Trophoblast cell (in vitro differentiated cells and primary cell): Measurements from ENCODE around the gene EMX1.

ENCODE experiments used
- DNase-seq, 2 donors: peaks; one replicate each; pipeline ENCODE4 v3.0.0-alpha.2; 2016
- H2AFZ ChIP-seq: 2 replicates; pipeline ENCODE4 v1.6.1; 2013; ENCODE audit warnings: low read length, moderate library complexity, mild to moderate bottlenecking; ENCODE audit not compliant: insufficient read depth, poor library complexity
- H2AK5ac ChIP-seq: 2 replicates; pipeline ENCODE4 v1.6.1; 2013; ENCODE audit warnings: mild to moderate bottlenecking, low read length
- H2BK120ac ChIP-seq: 2 replicates; pipeline ENCODE4 v1.6.1; 2013; ENCODE audit warnings: low read length, mild to moderate bottlenecking, moderate library complexity; ENCODE audit not compliant: insufficient read depth, poor library complexity
- H2BK12ac ChIP-seq: 2 replicates; pipeline ENCODE4 v1.6.1; 2013; ENCODE audit warnings: mild to moderate bottlenecking, low read length, moderate library complexity
- H2BK5ac ChIP-seq: 2 replicates; pipeline ENCODE4 v1.6.1; 2013; ENCODE audit warnings: low read length, low read depth, moderate library complexity, mild to moderate bottlenecking; ENCODE audit not compliant: poor library complexity
- H3K14ac ChIP-seq: 2 replicates; pipeline ENCODE4 v1.6.1; 2013; ENCODE audit warnings: mild to moderate bottlenecking, low read length
- H3K18ac ChIP-seq: 2 replicates; pipeline ENCODE4 v1.6.1; 2013; ENCODE audit warnings: mild to moderate bottlenecking, low read length
- H3K23ac ChIP-seq: 2 replicates; pipeline ENCODE4 v1.6.1; 2013; ENCODE audit warnings: low read length
- H3K27ac ChIP-seq: 2 replicates; pipeline ENCODE4 v1.5.1; 2013; ENCODE audit warnings: low read depth, mild to moderate bottlenecking, inconsistent platforms, low read length, moderate library complexity
- H3K27me3 ChIP-seq: 2 replicates; pipeline ENCODE4 v1.6.1; 2013; ENCODE audit warnings: inconsistent platforms, mild to moderate bottlenecking, low read length, moderate library complexity; ENCODE audit not compliant: insufficient read depth
- H3K36me3 ChIP-seq, 2 experiments: 1 replicate in 1 of 2; 2 replicates in 1 of 2; pipeline ENCODE4 v1.6.1; 2013; ENCODE audit warnings: low read length in 2 of 2, mild to moderate bottlenecking in 2 of 2, moderate library complexity in 1 of 2; ENCODE audit not compliant: insufficient read depth in 2 of 2, control insufficient read depth in 1 of 2
- H3K4ac ChIP-seq: 2 replicates; pipeline ENCODE4 v1.6.1; 2013; ENCODE audit warnings: low read depth, mild to moderate bottlenecking, low read length, moderate library complexity
- H3K4me1 ChIP-seq, 2 experiments: 1 replicate in 1 of 2; 2 replicates in 1 of 2; pipeline ENCODE4 v1.6.1; 2013; ENCODE audit warnings: low read length in 2 of 2, mild to moderate bottlenecking in 2 of 2, moderate library complexity in 1 of 2; ENCODE audit not compliant: insufficient read depth in 2 of 2, control insufficient read depth in 1 of 2
- H3K4me2 ChIP-seq: 2 replicates; pipeline ENCODE4 v1.6.1; 2013; ENCODE audit warnings: inconsistent platforms, mild to moderate bottlenecking, low read length, moderate library complexity
- H3K4me3 ChIP-seq: 2 replicates; pipeline ENCODE4 v1.5.1; 2013; ENCODE audit warnings: mild to moderate bottlenecking, low read depth, low read length, inconsistent platforms
- H3K79me1 ChIP-seq: one replicate; pipeline ENCODE4 v1.6.1; 2013; ENCODE audit warnings: low read length
- H3K79me2 ChIP-seq: 2 replicates; pipeline ENCODE4 v1.6.1; 2013; ENCODE audit warnings: low read length, mild to moderate bottlenecking; ENCODE audit not compliant: control insufficient read depth, insufficient read depth, poor library complexity
- H3K9ac ChIP-seq: 2 replicates; pipeline ENCODE4 v1.6.1; 2013; ENCODE audit warnings: mild to moderate bottlenecking, low read length
- H3K9me3 ChIP-seq: 2 replicates; pipeline ENCODE4 v1.6.1; 2013; ENCODE audit warnings: low read depth, mild to moderate bottlenecking, control low read depth, inconsistent platforms, low read length; ENCODE audit not compliant: insufficient read depth
- H4K12ac ChIP-seq: 2 replicates; pipeline ENCODE4 v1.6.1; 2013; ENCODE audit warnings: low read depth, mild to moderate bottlenecking, low read length, moderate library complexity
- H4K8ac ChIP-seq: 2 replicates; pipeline ENCODE4 v1.6.1; 2013; ENCODE audit warnings: low read depth, mild to moderate bottlenecking, low read length, moderate library complexity
- H4K91ac ChIP-seq: one replicate; pipeline ENCODE4 v1.6.1; 2013; ENCODE audit warnings: low read depth, mild to moderate bottlenecking, low read length, moderate library complexity
- WGBS: extraction: QIAGEN DNeasy Blood & Tissue Kit; methylation state at CpG from one replicate; pipeline ENCODE4 v1.1.7; 2013; ENCODE audit warnings: missing lambda C conversion rate; ENCODE audit not compliant: insufficient read length, insufficient coverage; ENCODE audit errors: extremely low coverage; 5-methylcytosine and 5-hydroxymethylcytosine counted together

EMX1 gene

GRCh38 chr2:72886505-72887031, 30.8 kb upstream of the EMX1 start:
- peak overlapping the region; percentile 65 for H2AFZ ChIP-seq
- no peak overlapping the region for H4K91ac ChIP-seq
- H3K9me3 ChIP-seq: no peaks in the 10 kb centered on the region
- peak overlapping the region; percentile 98 for H3K4me2 ChIP-seq
- H3K27me3 ChIP-seq: no peaks in the 10 kb centered on the region
- H3K79me2 ChIP-seq: peaks cover 3% of the 10 kb centered on the region
- DNase-seq: peak; percentile 46 to 83
- H3K27ac ChIP-seq: no peak overlapping the region
- no peak overlapping the region for H2BK5ac ChIP-seq
- no peak overlapping the region for H2AK5ac ChIP-seq
- no peak overlapping the region for H2BK12ac ChIP-seq
- no peak overlapping the region for H3K9ac ChIP-seq
- H3K79me1 ChIP-seq: peaks cover 5% of the 10 kb centered on the region
- H4K8ac ChIP-seq: no peak overlapping the region
- H3K23ac ChIP-seq: no peak overlapping the region
- peaks cover 4 to 12% of the 10 kb centered on the region in 2 experiments for H3K4me1 ChIP-seq
- H3K36me3 ChIP-seq: no peaks in the 10 kb centered on the region
- WGBS: no CpG with 5 or more reads among the region's 7 CpGs
- peak overlapping the region; percentile 78 for H3K4me3 ChIP-seq
- no peak overlapping the region for H4K12ac ChIP-seq
- H3K4ac ChIP-seq: no peak overlapping the region
- no peak overlapping the region for H2BK120ac ChIP-seq
- H3K14ac ChIP-seq: no peak overlapping the region
- no peak overlapping the region for H3K18ac ChIP-seq

GRCh38 chr2:72887032-72887739, 30.1 kb upstream of the EMX1 start, which contains the start of gene SPR:
Gene SPR (plus strand): TSS chr2:72887408. CDS start chr2:72887433, 25 bp downstream.
- H2BK12ac ChIP-seq: no peak within 1 kb of the TSS
- H3K14ac ChIP-seq: peak within 1 kb of the TSS; percentile 52
- peak within 1 kb of the TSS; percentile 27 for H4K8ac ChIP-seq
- peak within 1 kb of the TSS; percentile 98 for H3K4me2 ChIP-seq
- peaks cover 5% of the 10 kb centered on the region for H3K79me1 ChIP-seq
- peak within 1 kb of the TSS; percentile 36 for H4K91ac ChIP-seq
- H3K4me3 ChIP-seq: peak within 1 kb of the TSS; percentile 78
- peak within 1 kb of the TSS; percentile 63 for H4K12ac ChIP-seq
- H3K4me1 ChIP-seq: peaks cover 4 to 12% of the 10 kb centered on the region in 2 experiments
- peak within 1 kb of the TSS; percentile 9 for H3K27ac ChIP-seq
- H3K79me2 ChIP-seq: peaks cover 3% of the 10 kb centered on the region
- peak within 1 kb of the TSS; percentile 65 for H2AFZ ChIP-seq
- no peak within 1 kb of the TSS for H3K4ac ChIP-seq
- H3K18ac ChIP-seq: peak within 1 kb of the TSS; percentile 23
- H3K9me3 ChIP-seq: no peaks in the 10 kb centered on the region
- no peaks in the 10 kb centered on the region for H3K36me3 ChIP-seq
- no peak within 1 kb of the TSS for H3K23ac ChIP-seq
- H2BK120ac ChIP-seq: peak within 1 kb of the TSS; percentile 29
- no CpG with 5 or more reads among the region's 76 CpGs for WGBS
- peak within 1 kb of the TSS; percentile 11 for H2BK5ac ChIP-seq
- H3K27me3 ChIP-seq: no peaks in the 10 kb centered on the region
- peak; percentile 55 to 75 for DNase-seq
- H2AK5ac ChIP-seq: no peak within 1 kb of the TSS
- peak within 1 kb of the TSS; percentile 30 for H3K9ac ChIP-seq

- H3K23ac ChIP-seq: no peak overlapping the region
- H2BK120ac ChIP-seq: peak overlapping the region; percentile 29
- DNase-seq: peak; percentile 88 to 96
- peak overlapping the region; percentile 65 for H2AFZ ChIP-seq
- peak overlapping the region; percentile 11 for H2BK5ac ChIP-seq
- no peak overlapping the region for H2BK12ac ChIP-seq
- peak overlapping the region; percentile 27 for H4K8ac ChIP-seq
- peaks cover 3% of the 10 kb centered on the region for H3K79me2 ChIP-seq
- H3K14ac ChIP-seq: peak overlapping the region; percentile 52
- peaks cover 5% of the 10 kb centered on the region for H3K79me1 ChIP-seq
- H4K91ac ChIP-seq: peak overlapping the region; percentile 36
- H2AK5ac ChIP-seq: no peak overlapping the region
- H3K9ac ChIP-seq: no peak overlapping the region
- H3K4me1 ChIP-seq: peaks cover 4 to 12% of the 10 kb centered on the region in 2 experiments
- H3K4me3 ChIP-seq: peak overlapping the region; percentile 78
- no CpG with 5 or more reads among the region's 21 CpGs for WGBS
- H3K27ac ChIP-seq: peak overlapping the region; percentile 9
- no peaks in the 10 kb centered on the region for H3K27me3 ChIP-seq
- H3K36me3 ChIP-seq: no peaks in the 10 kb centered on the region
- H3K9me3 ChIP-seq: no peaks in the 10 kb centered on the region
- H3K18ac ChIP-seq: peak overlapping the region; percentile 23
- no peak overlapping the region for H3K4ac ChIP-seq
- H3K4me2 ChIP-seq: peak overlapping the region; percentile 98
- peak overlapping the region; percentile 63 for H4K12ac ChIP-seq
Measured at GRCh38 chr2:72887740-72888437, 29.4 kb upstream of the EMX1 start.

GRCh38 chr2:72888438-72889202, 28.7 kb upstream of the EMX1 start:
- Histone ChIP-seq H2BK120ac (no peak overlapping the region), H3K36me3 (no peaks in the 10 kb centered on the region), H3K18ac (no peak overlapping the region), H4K12ac (no peak overlapping the region), H3K4me1 (peaks cover 4 to 12% of the 10 kb centered on the region in 2 experiments), H3K79me1 (peaks cover 5% of the 10 kb centered on the region), H3K4me2 (no peak overlapping the region), H3K4me3 (no peak overlapping the region), H2BK5ac (no peak overlapping the region), H3K14ac (no peak overlapping the region), H4K91ac (no peak overlapping the region), H3K4ac (no peak overlapping the region), H3K23ac (no peak overlapping the region), H3K9ac (no peak overlapping the region), H2AFZ (no peak overlapping the region), H3K79me2 (peaks cover 3% of the 10 kb centered on the region), H3K27ac (no peak overlapping the region), H4K8ac (no peak overlapping the region), H2AK5ac (no peak overlapping the region), H3K9me3 (no peaks in the 10 kb centered on the region), H2BK12ac (no peak overlapping the region), H3K27me3 (no peaks in the 10 kb centered on the region)
- WGBS: no CpG with 5 or more reads among the region's 11 CpGs
- DNase-seq: no peak
